Ascending aorta (tissue), 2 donors: ENCODE measurements around the gene CDYL2. TPM values are rescaled to one million over a fixed set of nuclear protein-coding genes. Genes with fewer than 3 reads are reported as not detected.
"Not testable (repeated sequence)": the region's sequence is repeated elsewhere in the genome, so short reads cannot be mapped to it uniquely, and the experiment has no call there.

Source experiments
- DNase-seq, 2 donors: peaks; one replicate each; pipeline ENCODE4 v3.0.0-alpha.2; 2019; ENCODE audit warnings: low spot score in 2 of 2
- H3K27ac ChIP-seq, 2 donors: fragments of 200-600 bp; sonication (generic); one replicate each; pipeline ENCODE4 v1.5.1; 2016 to 2017; ENCODE audit warnings: mild to moderate bottlenecking in 1 of 2
- H3K27me3 ChIP-seq: fragments of 200-600 bp; sonication (generic); one replicate; pipeline ENCODE4 v1.5.1; 2017
- H3K36me3 ChIP-seq, 2 donors: fragments of 200-600 bp; sonication (generic); one replicate each; pipeline ENCODE4 v1.5.1; 2016
- H3K4me1 ChIP-seq, 2 donors: fragments of 200-600 bp; sonication (generic); one replicate each; pipeline ENCODE4 v1.5.1; 2016 to 2017; ENCODE audit warnings: mild to moderate bottlenecking in 1 of 2
- H3K4me3 ChIP-seq, 2 donors: fragments of 200-600 bp; sonication (generic); one replicate each; pipeline ENCODE4 v1.5.1; 2016 to 2017; ENCODE audit warnings: mild to moderate bottlenecking in 1 of 2
- H3K9me3 ChIP-seq, 2 donors: fragments of 200-600 bp; sonication (generic); one replicate each; pipeline ENCODE4 v1.5.1; 2016
- intact Hi-C: fragments of 100-400 bp; cut with DNase I; formaldehyde crosslinking; loops from one replicate; pipeline ENCODE4 v1.15.1; 2023
- total RNA-seq: library from RNA; depleted of rRNA; stranded (reverse); fragments of >200 nt; gene quantifications from one replicate; pipeline ENCODE4 v1.1.0, GENCODE V29; 2016
- TF ChIP-seq, protein P1 (sequence below), 3 experiments: fragments of 200-600 bp in 2 of 3; fragments of 450-650 bp in 1 of 3; sonication (generic) in 2 of 3; IDR thresholded peaks; one replicate each; pipeline ENCODE4 v1.5.1; 2016 to 2019; ENCODE audit warnings: antibody characterized with exemption in 3 of 3, mild to moderate bottlenecking in 1 of 3, moderate library complexity in 1 of 3

Gene CDYL2
- total RNA-seq, 1 donor from 2014 or later: 5.0 TPM

GRCh38 chr16:80739523-80739922 lies 64.9 kb downstream of the CDYL2 start:
- H3K4me3 ChIP-seq: no peak overlapping the region
- TF ChIP-seq, protein P1, sequence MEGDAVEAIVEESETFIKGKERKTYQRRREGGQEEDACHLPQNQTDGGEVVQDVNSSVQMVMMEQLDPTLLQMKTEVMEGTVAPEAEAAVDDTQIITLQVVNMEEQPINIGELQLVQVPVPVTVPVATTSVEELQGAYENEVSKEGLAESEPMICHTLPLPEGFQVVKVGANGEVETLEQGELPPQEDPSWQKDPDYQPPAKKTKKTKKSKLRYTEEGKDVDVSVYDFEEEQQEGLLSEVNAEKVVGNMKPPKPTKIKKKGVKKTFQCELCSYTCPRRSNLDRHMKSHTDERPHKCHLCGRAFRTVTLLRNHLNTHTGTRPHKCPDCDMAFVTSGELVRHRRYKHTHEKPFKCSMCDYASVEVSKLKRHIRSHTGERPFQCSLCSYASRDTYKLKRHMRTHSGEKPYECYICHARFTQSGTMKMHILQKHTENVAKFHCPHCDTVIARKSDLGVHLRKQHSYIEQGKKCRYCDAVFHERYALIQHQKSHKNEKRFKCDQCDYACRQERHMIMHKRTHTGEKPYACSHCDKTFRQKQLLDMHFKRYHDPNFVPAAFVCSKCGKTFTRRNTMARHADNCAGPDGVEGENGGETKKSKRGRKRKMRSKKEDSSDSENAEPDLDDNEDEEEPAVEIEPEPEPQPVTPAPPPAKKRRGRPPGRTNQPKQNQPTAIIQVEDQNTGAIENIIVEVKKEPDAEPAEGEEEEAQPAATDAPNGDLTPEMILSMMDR (IDR thresholded peaks at IDR 0.05): no peak
- peaks cover 0 to 11% of the 10 kb centered on the region in 2 donors for H3K9me3 ChIP-seq
- no peak overlapping the region for H3K27ac ChIP-seq
- no peaks in the 10 kb centered on the region for H3K36me3 ChIP-seq
- DNase-seq: no peak
- no peaks in the 10 kb centered on the region for H3K4me1 ChIP-seq
- intact Hi-C loops: no loop called here
- no peaks in the 10 kb centered on the region for H3K27me3 ChIP-seq

DNA sequence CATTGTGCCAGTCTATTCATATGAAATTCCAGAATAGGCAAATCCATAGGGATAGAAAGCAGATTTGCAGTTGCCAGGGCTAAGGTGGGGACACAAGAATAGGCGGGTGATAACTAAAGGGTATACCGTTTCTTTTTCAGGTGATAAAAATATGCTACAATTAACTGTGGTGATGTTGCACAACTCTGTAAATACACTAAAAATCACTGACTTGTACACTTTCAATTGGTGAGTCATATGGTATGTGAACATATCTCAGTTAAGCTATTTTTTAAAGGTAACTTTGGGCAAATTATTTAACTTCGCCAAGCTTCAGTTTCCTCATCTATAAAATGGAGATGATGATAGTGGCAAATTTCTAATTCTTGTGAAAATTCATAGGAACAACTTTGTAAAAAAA lies 65.9 kb downstream of the CDYL2 start:
- TF ChIP-seq, protein P1 (IDR thresholded peaks at IDR 0.05): no peak
- intact Hi-C loops: no loop called here

DNA sequence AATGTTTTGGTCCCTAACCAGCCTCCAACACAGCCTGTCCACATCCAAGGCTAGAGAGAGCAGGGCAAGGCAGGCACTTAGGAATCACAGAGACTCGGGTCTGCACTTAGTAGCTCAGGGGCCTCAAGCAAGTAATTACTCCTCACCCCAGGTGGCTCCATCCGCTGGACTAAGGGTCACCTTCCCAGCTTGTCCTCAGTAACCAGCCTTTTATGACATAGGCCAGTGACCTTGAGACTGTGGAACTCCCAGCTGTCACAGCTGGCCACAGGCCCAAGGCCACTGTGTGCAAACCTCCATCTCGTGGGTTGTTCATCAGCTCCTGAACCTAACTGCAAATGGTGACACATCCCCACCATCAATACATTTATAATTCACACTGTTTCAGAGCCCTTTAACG lies 68.6 kb downstream of the CDYL2 start:
- intact Hi-C loops: no loop called here
- H3K36me3 ChIP-seq: no peaks in the 10 kb centered on the region

More for the DNA sequence above, 65.9 kb downstream of the CDYL2 start:
- Histone ChIP-seq H3K27me3 (no peaks in the 10 kb centered on the region), H3K27ac (no peak overlapping the region), H3K36me3 (no peaks in the 10 kb centered on the region), H3K4me3 (no peak overlapping the region), H3K4me1 (no peaks in the 10 kb centered on the region), H3K9me3 (peaks cover 0 to 11% of the 10 kb centered on the region in 2 donors)
- DNase-seq: no peak

GRCh38 chr16:80733407-80733806 lies 71.0 kb downstream of the CDYL2 start:
- Histone ChIP-seq H3K36me3 (no peaks in the 10 kb centered on the region), H3K9me3 (peaks cover 0 to 12% of the 10 kb centered on the region in 2 donors), H3K4me3 (no peak overlapping the region), H3K4me1 (no peaks in the 10 kb centered on the region), H3K27me3 (no peaks in the 10 kb centered on the region), H3K27ac (no peak overlapping the region)
- intact Hi-C loops: no loop called here
- no peak for DNase-seq
- TF ChIP-seq, protein P1 (IDR thresholded peaks at IDR 0.05): no peak

More for the DNA sequence above, 68.6 kb downstream of the CDYL2 start:
- Histone ChIP-seq H3K27me3 (no peaks in the 10 kb centered on the region), H3K27ac (no peak overlapping the region), H3K4me1 (no peaks in the 10 kb centered on the region), H3K9me3 (peaks cover 0 to 17% of the 10 kb centered on the region in 2 donors), H3K4me3 (no peak overlapping the region)
- TF ChIP-seq, protein P1 (IDR thresholded peaks at IDR 0.05): no peak
- no peak for DNase-seq

DNA sequence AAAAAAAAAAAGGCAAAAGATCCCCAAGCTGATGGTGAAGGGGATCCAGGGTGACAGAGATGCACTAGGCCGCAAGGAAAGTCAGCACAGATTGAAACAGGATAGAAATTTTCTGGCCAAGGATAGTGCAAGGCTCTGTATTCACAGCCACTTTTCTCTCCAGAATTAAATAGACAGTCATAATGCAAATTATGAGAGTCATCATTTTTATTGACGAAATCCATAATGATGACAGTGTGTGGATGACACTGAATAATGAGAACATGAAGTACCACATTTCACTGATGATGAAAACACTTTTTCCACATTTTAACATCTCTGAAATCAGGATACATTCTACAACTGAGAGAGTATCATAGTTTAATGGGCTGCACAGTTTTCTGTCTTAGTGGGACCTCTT lies 72.5 kb downstream of the CDYL2 start:
- TF ChIP-seq, protein P1 (IDR thresholded peaks at IDR 0.05): no peak
- no peaks in the 10 kb centered on the region for H3K36me3 ChIP-seq
- H3K4me3 ChIP-seq: no peak overlapping the region
- intact Hi-C loops: no loop called here
- H3K27me3 ChIP-seq: no peaks in the 10 kb centered on the region
- H3K4me1 ChIP-seq: no peaks in the 10 kb centered on the region
- peaks cover 0 to 12% of the 10 kb centered on the region in 2 donors for H3K9me3 ChIP-seq
- H3K27ac ChIP-seq: no peak overlapping the region
- no peak for DNase-seq

DNA sequence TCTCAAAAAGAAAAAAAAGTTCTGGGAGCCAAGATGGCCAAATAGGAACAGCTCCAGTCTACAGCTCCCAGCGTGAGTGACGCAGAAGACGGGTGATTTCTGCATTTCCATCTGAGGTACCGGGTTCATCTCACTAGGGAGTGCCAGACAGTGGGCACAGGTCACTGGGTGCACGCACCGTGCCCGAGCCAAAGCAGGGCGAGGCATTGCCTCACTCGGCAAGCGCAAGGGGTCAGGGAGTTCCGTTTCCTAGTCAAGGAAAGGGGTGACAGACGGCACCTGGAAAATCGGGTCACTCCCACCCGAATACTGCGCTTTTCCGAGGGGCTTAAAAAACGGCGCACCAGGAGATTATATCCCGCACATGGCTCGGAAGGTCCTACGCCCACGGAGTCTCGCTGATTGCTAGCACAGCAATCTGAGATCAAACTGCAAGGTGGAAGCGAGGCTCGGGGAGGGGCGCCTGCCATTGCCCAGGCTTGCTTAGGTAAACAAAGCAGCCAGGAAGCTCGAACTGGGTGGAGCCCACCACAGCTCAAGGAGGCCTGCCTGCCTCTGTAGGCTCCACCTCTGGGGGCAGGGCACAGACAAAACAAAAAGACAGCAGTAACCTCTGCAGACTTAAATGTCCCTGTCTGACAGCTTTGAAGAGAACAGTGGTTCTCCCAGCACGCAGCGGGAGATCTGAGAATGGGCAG lies 77.2 kb downstream of the CDYL2 start:
- not testable (repeated sequence) for H3K4me3 ChIP-seq, H3K4me1 ChIP-seq

More for the DNA sequence above, 77.2 kb downstream of the CDYL2 start:
- intact Hi-C loops, H3K36me3 ChIP-seq, DNase-seq, H3K27ac ChIP-seq, H3K27me3 ChIP-seq: not testable (repeated sequence)
- H3K9me3 ChIP-seq: peaks cover 0 to 12% of the 10 kb centered on the region in 2 donors
